GM19397 (cell line): ENCODE data around the gene GRB2.

Experiments used
- ATAC-seq: cut with Tn5 transposase; IDR thresholded peaks from one replicate; pipeline ENCODE4 v1.9.1; 2021; ENCODE audit warnings: mild to moderate bottlenecking, moderate library complexity; ENCODE audit not compliant: unreplicated experiment

Gene GRB2

DNA sequence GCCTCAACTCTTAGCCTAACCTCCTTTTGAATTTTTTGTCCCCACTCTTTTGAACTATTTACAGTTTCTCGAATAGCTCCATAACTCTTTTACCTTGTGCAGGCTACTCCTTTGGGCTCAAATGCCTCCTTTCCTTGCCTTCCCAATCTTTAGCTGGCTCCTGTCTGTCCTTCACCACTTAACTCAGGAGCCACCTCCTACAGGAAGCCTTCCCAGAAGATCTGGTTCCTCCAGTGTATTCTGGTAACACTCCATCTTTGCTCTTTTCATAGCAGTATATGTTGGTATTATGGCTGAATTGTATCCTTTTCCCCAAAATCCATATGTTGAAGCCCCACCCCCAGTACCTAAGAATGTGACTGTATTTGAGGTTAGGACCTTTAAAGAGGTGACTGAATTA lies 9.0 kb upstream of the GRB2 start:
- ATAC-seq: no peak

DNA sequence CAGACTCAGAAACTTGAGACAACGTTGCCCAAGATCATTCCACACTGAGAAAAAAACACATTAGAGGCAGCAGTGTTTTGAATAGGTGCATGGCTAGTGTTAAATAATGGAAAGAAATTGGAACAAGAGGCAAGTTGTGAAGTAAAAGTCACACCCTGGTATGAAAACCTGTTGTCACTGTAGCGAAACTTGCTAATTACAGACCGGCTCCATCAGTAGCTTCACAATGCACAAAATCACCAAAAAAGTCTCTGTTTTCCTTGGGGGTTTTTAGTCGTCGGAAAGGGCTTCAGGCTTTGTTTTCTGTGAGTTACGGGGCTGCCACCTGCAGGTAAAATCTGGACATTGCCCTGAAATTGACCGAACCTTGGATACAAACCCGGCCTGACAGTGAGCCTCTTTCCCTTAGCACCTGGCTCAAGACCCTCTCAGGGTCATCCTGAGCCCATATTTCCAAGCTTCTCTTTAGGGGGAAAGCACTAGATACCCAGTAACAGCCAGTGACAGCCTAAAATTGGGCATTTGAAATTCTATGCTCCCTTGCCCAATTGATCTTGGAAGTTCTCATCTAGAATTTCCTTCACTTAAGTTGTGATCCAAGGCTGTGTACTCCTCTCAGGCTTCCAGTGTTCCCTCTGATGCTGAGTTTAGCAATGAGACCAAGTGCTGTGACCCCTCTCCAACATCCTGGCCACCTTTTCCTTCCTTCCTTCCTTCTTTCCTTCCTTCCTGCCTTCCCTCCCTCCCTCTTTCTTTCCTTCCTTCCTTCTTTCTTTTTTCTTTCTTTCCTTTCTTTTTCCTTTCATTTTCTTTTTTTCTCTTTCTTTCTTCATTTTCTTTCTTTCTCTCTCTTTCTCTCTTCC lies 7.2 kb upstream of the GRB2 start:
- ATAC-seq: no peak

DNA sequence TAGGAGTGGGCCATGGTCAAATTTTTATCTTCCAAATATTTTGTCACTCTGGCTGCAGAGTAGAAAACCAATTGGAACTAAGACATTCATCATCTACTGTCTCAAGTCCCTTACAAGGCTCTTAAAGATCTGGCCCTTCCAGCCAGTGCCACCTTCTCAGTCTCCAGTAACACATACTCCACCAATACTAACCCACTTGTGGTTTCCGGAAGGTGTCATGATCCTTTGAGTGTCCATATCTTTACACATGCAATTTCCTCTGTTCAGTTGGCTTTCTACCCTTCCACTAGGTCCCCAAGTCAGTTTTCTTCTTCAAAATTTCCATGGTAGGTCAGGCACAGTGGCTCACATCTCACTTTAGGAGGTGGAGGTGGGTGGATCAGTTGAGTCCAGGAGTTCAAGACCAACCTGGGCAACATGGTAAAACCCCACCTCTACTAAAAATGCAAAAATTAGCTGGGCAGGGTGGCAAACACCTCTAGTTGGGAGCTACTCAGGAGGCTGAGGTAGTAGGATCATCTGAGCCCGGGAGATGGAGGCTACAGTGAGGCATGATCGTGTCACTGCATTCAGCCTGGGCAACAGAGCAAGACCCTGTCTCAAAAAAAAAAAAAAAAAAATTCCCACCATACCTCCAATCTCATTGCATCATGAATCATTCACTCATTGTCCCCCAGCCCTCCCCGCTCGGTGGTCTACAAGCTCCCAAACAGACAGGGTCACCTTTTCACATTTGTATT lies 6.0 kb upstream of the GRB2 start:
- ATAC-seq: no peak

DNA sequence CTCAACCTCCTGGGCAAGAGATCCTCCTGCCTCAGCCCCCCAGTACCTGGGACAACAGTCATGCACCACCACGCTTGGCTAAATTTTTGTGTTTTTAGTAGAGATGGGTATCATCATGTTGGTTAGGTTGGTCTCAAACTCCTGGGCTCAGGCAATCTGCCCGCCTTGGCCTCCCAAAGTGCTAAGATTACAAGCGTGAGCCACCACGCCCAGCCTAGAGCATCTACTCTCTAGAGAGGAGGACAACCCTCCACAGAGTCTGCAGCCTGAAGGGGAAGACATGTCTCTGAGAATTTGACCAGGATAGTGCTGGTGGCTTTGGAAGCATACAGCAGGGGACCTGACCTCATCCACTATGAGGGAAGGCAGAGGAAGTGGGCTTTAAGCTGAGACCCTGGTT lies 4.7 kb upstream of the GRB2 start:
- no peak for ATAC-seq

DNA sequence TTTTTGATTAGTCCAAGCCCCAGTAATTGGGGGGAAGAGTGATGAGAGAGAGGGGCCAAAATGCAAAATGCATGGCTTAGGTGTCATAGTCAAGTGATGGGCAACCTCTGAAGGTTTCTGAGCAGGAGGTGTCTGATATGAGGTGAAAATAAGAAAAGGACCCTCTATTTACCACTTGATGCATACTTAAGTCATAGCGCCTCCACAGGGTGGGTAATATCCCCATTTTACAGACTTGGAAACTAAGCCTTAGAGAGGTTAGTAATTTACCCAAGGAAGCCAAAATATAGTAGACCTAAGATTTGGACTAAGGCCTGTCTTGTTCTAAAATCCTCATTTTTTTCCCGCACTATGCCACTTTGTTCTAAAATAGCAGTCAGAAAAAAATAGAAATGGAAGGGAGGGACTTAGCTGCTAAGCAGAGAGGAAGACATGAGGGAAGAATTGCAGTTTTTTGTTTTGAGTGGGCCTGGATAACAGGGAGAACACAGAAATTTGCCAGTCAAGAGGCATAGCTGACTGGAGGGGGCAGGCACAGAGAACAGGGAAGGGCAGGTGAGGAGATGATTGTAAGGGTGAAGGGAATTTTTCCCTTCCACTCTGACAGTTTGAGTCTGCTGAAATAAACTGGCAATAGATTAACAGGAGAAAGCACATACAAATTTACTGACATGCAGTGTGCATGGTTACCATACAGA lies 2.3 kb upstream of the GRB2 start:
- no peak for ATAC-seq

DNA sequence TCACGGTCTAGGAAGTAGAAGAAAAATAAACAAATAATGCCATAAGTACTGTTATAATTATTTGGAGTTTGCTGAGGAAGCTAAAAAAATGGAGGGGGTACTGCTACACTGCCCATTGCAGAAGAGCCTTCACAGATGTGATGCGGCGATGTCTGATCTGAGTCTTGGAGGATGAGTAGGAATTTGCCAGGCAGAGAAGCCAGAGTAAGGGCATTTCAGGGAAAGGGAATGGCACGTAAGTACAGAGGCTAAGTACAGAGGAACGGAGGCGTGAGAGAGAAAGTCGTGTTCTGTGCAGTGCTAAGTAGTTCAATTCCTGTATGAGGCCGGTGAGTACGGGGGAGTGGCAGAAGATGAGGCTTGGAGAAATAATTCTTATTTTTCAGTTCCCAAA lies 741 bp upstream of the GRB2 start:
- no peak for ATAC-seq

DNA sequence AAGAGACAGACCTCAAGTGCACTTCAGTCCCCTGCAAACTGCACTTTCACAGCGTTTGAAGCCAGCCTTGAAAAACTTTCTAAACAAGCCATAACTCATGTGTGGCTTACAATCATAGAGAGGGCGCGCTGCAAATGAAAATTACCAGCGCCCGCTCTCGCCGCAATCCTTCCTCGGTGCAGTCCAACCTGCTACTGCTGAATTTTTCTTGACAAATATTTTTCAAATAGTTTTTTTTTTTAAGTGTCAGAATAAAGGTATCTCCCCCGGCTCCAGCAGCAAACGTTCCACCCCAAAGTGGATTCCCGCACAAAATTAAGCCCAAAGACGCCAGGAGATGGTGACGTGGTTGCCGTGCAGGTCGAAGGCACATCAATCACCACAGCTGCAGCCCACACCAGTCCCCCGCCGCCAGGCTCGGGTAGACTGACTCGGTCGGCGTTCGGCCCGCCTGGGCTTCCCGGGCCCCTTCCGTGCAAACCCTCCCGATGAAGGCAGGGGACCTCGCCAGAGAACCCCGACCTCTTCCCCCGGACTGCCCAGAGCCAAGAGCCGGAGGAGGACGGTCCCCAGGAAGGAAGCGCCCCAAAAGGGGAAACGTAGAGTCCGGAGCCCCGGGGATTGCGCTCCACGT lies 630 bp downstream of the GRB2 start:
- ATAC-seq: peak; percentile 22

DNA sequence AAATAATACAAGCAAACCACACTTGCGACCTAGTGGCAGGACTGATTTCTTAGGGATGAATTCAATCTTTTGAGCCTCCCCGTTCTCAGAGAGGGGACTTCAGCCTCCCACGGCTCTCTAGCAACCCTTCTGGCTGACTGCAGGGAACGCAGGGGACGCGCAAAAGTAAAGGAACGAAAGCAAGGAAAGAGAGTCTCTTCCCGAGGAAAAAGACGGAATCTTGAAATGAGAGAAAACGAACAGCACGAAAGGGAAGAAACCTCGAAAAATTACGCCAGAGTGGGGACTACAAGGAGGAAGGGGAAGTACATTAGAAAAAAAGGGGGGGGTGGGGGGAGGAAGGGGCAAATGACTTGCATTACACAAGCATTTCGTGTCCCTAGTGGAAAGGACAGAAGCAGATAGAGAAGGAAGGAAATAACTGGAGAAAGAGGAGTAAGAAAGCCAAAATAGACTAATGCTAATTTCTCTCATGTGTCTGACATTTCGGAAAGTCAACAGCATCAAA lies 1.2 kb downstream of the GRB2 start:
- ATAC-seq: no peak

DNA sequence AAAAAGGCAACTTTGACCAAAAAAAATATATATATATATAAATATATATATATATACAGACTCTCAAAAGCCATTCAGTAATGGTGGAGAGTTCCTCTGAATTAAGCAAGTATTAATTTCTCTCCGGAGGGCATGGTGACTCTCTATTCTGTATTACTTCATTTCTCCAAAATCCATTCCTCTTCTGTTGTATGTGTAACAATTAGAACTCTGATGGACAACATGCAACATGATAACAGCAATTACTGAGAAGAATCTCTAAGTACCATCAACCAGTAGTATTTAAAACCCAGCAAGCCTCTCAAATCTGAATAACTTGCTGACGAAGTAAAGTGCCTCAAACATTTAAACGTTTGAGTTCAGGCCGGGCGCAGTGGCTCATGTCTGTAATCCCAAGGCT lies 2.3 kb downstream of the GRB2 start:
- no peak for ATAC-seq

DNA sequence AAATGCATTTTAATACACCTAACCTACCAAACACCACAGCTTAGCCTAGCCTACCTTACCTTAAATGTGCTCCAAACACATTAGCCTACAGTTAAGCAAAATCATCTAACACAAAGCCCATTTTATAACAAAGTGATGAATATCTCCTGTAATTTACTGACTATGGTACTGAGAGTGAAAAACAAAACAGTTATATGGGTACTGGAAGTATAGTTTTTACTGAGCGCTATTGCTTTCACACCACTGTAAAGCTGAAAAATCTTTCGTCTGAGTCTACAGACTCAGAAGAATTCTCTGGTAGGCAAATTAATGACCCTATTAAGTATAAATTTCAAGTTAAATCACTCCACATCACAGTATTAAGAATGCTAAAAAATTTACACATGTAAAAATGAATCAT lies 3.5 kb downstream of the GRB2 start:
- ATAC-seq: no peak

DNA sequence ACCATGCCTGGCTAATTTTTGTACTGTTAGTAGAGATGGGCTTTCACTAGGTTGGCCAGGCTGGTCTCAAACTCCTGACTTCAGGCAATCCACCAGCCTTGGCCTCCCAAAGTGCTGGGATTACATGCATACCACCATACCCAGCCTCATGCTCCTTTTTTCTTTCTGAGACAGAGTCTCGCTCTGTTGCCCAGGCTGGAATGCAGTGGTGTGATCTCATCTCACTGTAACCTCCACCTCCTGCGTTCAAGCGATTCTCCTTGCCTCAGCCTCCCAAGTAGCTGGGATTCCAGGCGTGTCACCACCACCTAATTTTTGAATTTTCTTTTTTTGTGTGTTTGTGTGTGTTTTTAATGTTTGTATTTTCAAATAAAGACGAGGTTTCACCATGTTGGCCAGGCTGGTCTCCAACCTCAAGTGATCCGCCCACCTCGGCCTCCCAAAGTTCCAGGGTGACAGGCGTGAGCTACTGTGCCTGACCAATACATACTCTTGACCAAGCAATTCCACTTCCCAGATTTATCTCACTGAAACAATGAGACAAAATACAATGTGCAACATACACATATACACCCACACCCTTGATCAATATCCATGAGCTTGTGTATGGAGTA lies 5.0 kb downstream of the GRB2 start:
- ATAC-seq: no peak

DNA sequence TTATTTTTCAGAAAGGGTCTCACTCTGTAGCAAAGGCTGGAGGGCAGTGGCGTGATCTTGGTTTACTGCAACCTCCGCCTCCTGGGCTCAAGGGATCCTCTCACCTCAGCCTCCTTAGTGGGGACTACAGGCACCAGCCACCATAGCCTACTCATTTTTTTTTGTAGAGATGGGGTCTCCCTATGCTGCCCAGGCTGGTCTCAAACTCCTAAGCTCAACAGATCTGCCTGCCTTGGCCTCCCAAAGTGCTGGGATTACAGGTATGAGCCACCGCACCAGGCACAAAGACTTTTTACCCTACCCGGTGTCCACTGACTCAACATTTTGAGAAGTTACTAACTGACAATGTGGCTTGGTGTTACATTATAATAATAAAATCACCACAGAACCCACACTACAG lies 7.2 kb downstream of the GRB2 start:
- ATAC-seq: no peak

DNA sequence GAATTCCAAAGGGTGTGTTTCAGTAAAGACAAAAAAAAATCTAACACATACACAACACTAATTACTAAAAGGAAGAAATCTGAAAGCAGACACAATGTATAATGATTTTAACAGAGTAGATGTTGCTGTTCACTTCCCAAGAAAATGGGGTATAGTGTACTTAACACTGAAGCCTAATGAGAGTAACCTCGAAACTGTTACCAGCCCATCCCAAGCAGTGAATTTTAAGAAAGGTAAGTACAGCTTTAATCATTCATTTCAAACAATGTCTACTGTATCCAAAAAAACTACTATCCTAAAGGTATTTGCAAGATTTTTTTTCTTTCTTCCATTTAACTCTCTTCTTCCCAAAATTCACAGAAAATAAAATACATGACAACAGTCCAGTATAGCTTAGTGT lies 8.3 kb downstream of the GRB2 start:
- no peak for ATAC-seq

DNA sequence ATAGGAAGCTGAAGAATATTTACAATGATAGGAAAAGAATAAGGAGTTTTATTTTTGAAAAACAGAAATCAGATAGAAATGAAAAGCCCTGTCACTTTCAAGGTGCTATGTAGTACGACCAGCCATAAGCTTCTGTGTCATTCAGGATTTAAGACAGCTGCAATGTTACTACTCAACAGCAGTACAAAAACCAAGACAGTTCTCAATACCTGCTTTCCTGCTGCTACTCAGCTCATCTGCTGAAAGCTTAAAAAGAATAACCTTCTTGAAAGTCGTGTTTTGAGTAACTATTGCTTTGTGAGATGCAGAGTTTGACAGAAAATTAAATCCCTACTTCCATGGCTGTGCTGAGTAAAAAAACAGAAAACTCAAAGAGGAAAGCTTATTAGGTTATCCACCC lies 8.7 kb downstream of the GRB2 start:
- no peak for ATAC-seq

DNA sequence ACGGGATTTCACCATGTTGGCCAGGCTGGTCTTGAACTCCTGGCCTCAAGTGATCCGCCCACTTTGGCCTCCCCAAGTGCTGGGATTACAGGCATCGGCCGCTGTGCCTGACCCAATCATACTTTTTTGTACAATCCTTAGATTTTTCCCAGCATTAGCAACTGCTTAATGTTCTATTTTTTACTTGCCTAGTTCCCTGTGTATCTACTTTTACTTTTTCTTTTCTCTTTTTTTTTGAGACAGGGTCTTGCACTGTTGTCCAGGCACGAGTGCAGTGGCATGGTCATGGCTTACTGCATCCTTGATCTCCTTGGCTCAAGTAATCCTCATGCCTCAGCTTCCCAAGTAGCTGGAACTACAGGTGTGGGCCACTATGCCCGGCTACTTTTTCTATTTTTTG lies 9.5 kb downstream of the GRB2 start:
- ATAC-seq: no peak

DNA sequence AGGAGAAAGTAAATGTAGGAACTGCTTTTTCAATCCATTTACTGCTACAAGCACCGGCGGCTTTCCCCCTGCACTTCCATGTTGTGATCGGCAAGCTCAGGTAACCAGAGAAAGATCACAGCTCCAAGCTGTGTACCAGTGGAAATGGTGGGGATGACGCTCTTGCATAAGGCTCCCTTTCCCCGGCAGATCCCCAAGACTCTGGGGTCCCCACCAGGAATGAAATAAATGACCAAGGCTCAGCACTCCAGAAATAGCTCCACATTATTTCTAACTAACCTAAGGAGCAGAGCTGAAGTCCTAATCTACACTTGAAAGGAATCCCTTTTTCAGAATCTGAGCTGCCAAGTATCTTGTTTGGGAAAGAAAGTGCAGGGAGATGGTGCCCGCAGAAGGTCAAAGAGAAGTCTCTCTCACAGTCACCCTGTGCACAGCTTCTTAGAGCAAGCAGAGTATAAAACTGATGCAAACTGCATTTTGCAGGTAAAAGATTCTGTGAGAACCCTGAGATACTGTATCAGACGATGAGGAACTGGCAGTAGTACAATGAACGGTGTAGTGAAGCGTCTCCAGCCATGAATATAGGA lies 11.1 kb downstream of the GRB2 start:
- ATAC-seq: no peak

DNA sequence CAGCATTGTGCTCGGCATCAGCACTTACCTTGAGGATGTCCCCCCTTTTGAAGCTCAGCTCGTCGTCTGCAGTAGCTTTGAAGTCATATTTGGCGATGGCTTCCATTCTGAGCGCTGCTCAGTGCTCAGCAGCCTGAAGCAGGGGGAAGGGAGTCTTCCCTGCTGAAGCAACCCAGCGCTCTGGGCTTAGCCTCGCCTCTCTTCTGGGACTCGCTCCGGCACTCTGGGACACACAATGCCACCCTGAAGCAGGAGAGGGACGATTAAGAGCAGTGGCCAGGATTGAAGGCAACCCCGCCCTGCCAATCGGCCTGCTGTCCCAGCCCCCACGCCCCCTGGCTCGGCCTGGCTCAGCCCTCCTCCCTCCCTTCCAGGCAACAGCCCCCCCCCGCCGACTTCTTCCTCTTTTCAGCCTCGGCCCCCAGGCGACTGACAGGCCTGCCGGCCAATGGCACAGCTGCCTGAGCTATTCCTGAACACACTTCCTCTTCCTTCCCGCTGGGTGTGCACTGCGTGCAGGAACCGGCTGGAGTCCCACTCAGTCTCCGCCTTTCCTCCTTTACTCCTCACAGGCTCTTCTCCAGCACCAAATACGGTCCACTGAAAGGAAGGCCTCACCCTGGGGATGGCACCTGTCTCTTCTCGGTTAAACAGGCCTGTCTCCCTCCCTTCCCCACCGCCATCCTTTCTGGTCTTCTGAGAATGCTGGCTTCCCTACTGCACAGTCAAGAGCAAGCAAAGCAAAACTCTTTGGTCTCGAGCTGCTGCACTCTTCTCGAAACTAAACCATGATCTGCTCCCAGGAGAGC lies 11.8 kb downstream of the GRB2 start:
- ATAC-seq: peak; percentile 75

DNA sequence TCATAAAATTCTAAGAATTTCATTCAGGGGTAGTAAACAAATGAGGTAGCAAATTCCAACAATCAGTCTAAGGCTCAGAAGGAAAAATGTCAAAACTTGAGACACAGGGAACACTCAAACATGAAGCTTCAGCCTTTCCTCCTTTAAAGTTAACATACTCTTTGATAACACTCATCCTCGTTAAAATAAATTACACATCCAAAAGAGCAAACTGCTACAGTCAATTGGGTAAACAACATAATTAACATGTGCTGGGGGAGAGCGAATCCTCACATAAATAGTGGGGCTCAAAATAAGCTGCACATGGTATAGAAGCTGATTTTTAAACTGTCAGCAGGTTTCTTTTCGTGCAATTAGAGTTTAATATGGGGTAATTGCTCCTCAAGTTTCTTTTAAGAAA lies 12.9 kb downstream of the GRB2 start:
- no peak for ATAC-seq

DNA sequence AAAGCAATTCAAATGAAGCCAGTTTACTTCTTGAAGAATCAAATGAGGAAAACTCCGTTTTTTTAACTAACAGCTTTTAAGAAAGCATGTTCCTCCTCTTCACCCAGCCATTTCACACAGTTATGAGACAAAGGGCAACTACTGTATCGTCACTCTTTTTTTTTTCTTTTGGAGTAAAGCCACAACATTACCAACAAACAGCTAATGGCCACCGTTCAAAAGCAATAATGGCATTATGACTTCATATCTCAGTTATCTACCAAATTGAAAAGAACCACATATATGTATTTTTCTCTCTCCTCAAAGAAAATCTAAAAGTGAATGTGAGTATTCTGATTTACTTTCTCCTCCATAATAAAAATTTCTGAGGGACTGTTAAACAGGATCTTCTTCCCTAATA lies 14.5 kb downstream of the GRB2 start:
- ATAC-seq: no peak
